GM12874 (cell line): ENCODE results near the gene ST3GAL5.

ENCODE experiments used
- CTCF ChIP-seq: IDR thresholded peaks from 2 replicates; pipeline ENCODE4 v1.5.1; 2011; ENCODE audit warnings: low read depth, mild to moderate bottlenecking, control low read depth, low read length, moderate library complexity; ENCODE audit not compliant: insufficient read depth

The ST3GAL5 gene

GRCh38 chr2:85905891-85906290 is 17.1 kb upstream of the ST3GAL5 start:
- no peak for TF ChIP-seq CTCF

- no peak for TF ChIP-seq CTCF
Observed at GRCh38 chr2:85905187-85905666, 16.4 kb upstream of the ST3GAL5 start.

- TF ChIP-seq CTCF = no peak
Observed at GRCh38 chr2:85903849-85904248, 15.1 kb upstream of the ST3GAL5 start.

GRCh38 chr2:85902496-85902895 is 13.7 kb upstream of the ST3GAL5 start:
- TF ChIP-seq CTCF = no peak

GRCh38 chr2:85901155-85901554 is 12.4 kb upstream of the ST3GAL5 start:
- TF ChIP-seq CTCF = no peak

GRCh38 chr2:85900366-85900765 is 11.6 kb upstream of the ST3GAL5 start:
- no peak for TF ChIP-seq CTCF

GRCh38 chr2:85899849-85900248 is 11.1 kb upstream of the ST3GAL5 start:
- no peak for TF ChIP-seq CTCF

GRCh38 chr2:85899284-85899683 is 10.5 kb upstream of the ST3GAL5 start:
- no peak for TF ChIP-seq CTCF
